A549 (cell line): ENCODE measurements around the gene INTS13. TPM values are rescaled to one million over a fixed set of nuclear protein-coding genes. Genes with fewer than 3 reads are reported as not detected.
A peak's percentile ranks its signal among the peaks of the same experiment; 100 is the strongest.

Source experiments
- ATAC-seq, 2 experiments: fragments of 200-7000 bp in 1 of 2; fragments of >200 bp in 1 of 2; cut with Nextera tagmentation in 1 of 2; cut with Tn5 transposase in 1 of 2; 3 replicates each; pipeline versions ENCODE4 v1.8.0 to v1.9.1; 2018 to 2020; ENCODE audit warnings: mild to moderate bottlenecking in 1 of 2, moderate library complexity in 1 of 2
- CTCF ChIA-PET: fragments of 300-600 bp; sonication (Branson Sonifier 250); formaldehyde crosslinking; extraction: SDS; loops from one replicate; lab custom pipeline; 2021; ENCODE audit warnings: antibody characterized with exemption, inconsistent platforms; lab: Yijun Ruan, JAX
- POLR2A ChIA-PET: fragments of 350-600 bp; formaldehyde crosslinking; extraction: SDS; loops from one replicate; lab custom pipeline; 2021; ENCODE audit warnings: antibody characterized with exemption, inconsistent platforms; lab: Yijun Ruan, JAX
- DNase-seq, 2 experiments: peaks; one replicate each; pipeline versions ENCODE4 v3.0.0 to v3.0.0-alpha.2; 2011 to 2016; ENCODE audit warnings: low read depth in 1 of 2, low spot score in 1 of 2
- FAIRE-seq: peaks from 2 replicates; lab custom pipeline; 2011; peaks lifted over from hg19 to GRCh38; lab: Jason Lieb, UNC
- H3K27ac ChIP-seq, 2 experiments: fragments of >200 bp; sonication (Bioruptor Twin); formaldehyde crosslinking; 3 replicates each; pipeline ENCODE4 v1.5.1; 2016 to 2017
- H3K4me1 ChIP-seq: fragments of >200 bp; sonication (Bioruptor Twin); formaldehyde crosslinking; 3 replicates; pipeline ENCODE4 v1.6.1; 2016
- H3K4me2 ChIP-seq: fragments of >200 bp; sonication (Bioruptor Twin); formaldehyde crosslinking; 3 replicates; pipeline ENCODE4 v1.6.1; 2016
- H3K4me3 ChIP-seq: fragments of >200 bp; sonication (Bioruptor Twin); formaldehyde crosslinking; 3 replicates; pipeline ENCODE4 v1.5.1; 2016
- H3K9me3 ChIP-seq: fragments of >200 bp; sonication (Bioruptor Twin); formaldehyde crosslinking; 3 replicates; pipeline ENCODE4 v1.6.1; 2016
- CBX2 ChIP-seq: fragments of 200-600 bp; sonication (generic); IDR thresholded peaks from 2 replicates; pipeline ENCODE4 v1.6.1; 2016; ENCODE audit warnings: low read depth, mild to moderate bottlenecking, borderline replicate concordance
- CBX8 ChIP-seq: fragments of 200-600 bp; sonication (generic); IDR thresholded peaks from 2 replicates; pipeline ENCODE4 v1.6.1; 2016
- CEBPB ChIP-seq, 2 experiments: fragments of >200 bp in 1 of 2; sonication (Bioruptor Twin) in 1 of 2; formaldehyde crosslinking in 1 of 2; IDR thresholded peaks; 2 replicates each; pipeline ENCODE4 v1.6.1; 2012 to 2016
- CHD2 ChIP-seq: fragments of 150-350 bp; IDR thresholded peaks from 2 replicates; pipeline ENCODE4 v1.6.1; 2014; ENCODE audit warnings: low read length; ENCODE audit not compliant: partially characterized antibody
- CHD4 ChIP-seq: fragments of 200-600 bp; sonication (generic); IDR thresholded peaks from 2 replicates; pipeline ENCODE4 v1.6.1; 2016; ENCODE audit warnings: antibody characterized with exemption, mild to moderate bottlenecking, borderline replicate concordance
- E2F6 ChIP-seq: IDR thresholded peaks from 2 replicates; pipeline ENCODE4 v1.6.1; 2012; ENCODE audit warnings: low read depth, borderline replicate concordance
- EHMT2 ChIP-seq: fragments of 200-600 bp; sonication (generic); IDR thresholded peaks from 2 replicates; pipeline ENCODE4 v1.6.1; 2016; ENCODE audit warnings: antibody characterized with exemption, low read depth, mild to moderate bottlenecking, moderate library complexity
- ELK1 ChIP-seq: fragments of 150-350 bp; IDR thresholded peaks from 2 replicates; pipeline ENCODE4 v1.6.1; 2014; ENCODE audit warnings: low read depth, mild to moderate bottlenecking, low read length
- GATA3 ChIP-seq: IDR thresholded peaks from 2 replicates; pipeline ENCODE4 v1.6.1; 2012; ENCODE audit warnings: borderline replicate concordance
- HMGXB4 ChIP-seq: fragments of 250-450 bp; sonication (Bioruptor Pico); IDR thresholded peaks from 2 replicates; pipeline ENCODE4 v1.5.0; 2021; ENCODE audit warnings: mild to moderate bottlenecking, moderate library complexity, borderline replicate concordance
- HOXB13 ChIP-seq: fragments of 250-450 bp; sonication (Bioruptor Pico); IDR thresholded peaks from 2 replicates; pipeline ENCODE4 v1.5.0; 2020; ENCODE audit warnings: low read depth, mild to moderate bottlenecking, moderate library complexity
- JUN ChIP-seq, 2 experiments: fragments of >200 bp; sonication (Bioruptor Twin); formaldehyde crosslinking; IDR thresholded peaks; 2 replicates in 1 of 2; 3 replicates in 1 of 2; pipeline ENCODE4 v1.6.1; 2016 to 2017
- JUNB ChIP-seq: fragments of >200 bp; sonication (Bioruptor Twin); formaldehyde crosslinking; IDR thresholded peaks from 2 replicates; pipeline ENCODE4 v1.6.1; 2016
- KDM1A ChIP-seq: fragments of 200-600 bp; sonication (generic); IDR thresholded peaks from 2 replicates; pipeline ENCODE4 v1.6.1; 2016; ENCODE audit warnings: low read depth, mild to moderate bottlenecking
- KDM5A ChIP-seq: fragments of 200-600 bp; sonication (generic); IDR thresholded peaks from 2 replicates; pipeline ENCODE4 v1.6.1; 2016; ENCODE audit warnings: antibody characterized with exemption, mild to moderate bottlenecking
- MAX ChIP-seq: IDR thresholded peaks from 2 replicates; pipeline ENCODE4 v1.6.1; 2012
- MAZ ChIP-seq: fragments of 150-350 bp; IDR thresholded peaks from 2 replicates; pipeline ENCODE4 v1.6.1; 2014; ENCODE audit warnings: antibody characterized with exemption, low read depth, low read length, borderline replicate concordance
- NFE2L2 ChIP-seq: fragments of 150-350 bp; conservative IDR thresholded peaks from 2 replicates; pipeline ENCODE4 v1.6.1; 2014; ENCODE audit warnings: low read length
- NR3C1 ChIP-seq: fragments of >200 bp; sonication (Bioruptor Twin); formaldehyde crosslinking; IDR thresholded peaks from 3 replicates; pipeline ENCODE4 v1.6.1; 2017
- POLR2A ChIP-seq: IDR thresholded peaks from 2 replicates; pipeline ENCODE4 v1.6.1; 2012; ENCODE audit warnings: mild to moderate bottlenecking, low read length
- POLR2AphosphoS2 ChIP-seq: conservative IDR thresholded peaks from 2 replicates; pipeline ENCODE4 v1.6.1; 2012; ENCODE audit warnings: low read length, improper control_type of control experiment, inconsistent platforms
- RAD21 ChIP-seq, 2 experiments: fragments of >200 bp in 1 of 2; sonication (Bioruptor Twin) in 1 of 2; formaldehyde crosslinking in 1 of 2; IDR thresholded peaks in 1 of 2; conservative IDR thresholded peaks in 1 of 2; 2 replicates in 1 of 2; 3 replicates in 1 of 2; pipeline ENCODE4 v1.6.1; 2012 to 2018; ENCODE audit warnings: inconsistent platforms in 1 of 2
- RFX5 ChIP-seq: fragments of 450-650 bp; IDR thresholded peaks from 2 replicates; pipeline ENCODE4 v1.7.1; 2014; ENCODE audit warnings: antibody characterized with exemption, mild to moderate bottlenecking, moderate library complexity
- RNF2 ChIP-seq: fragments of 200-600 bp; sonication (generic); IDR thresholded peaks from 2 replicates; pipeline ENCODE4 v1.6.1; 2016; ENCODE audit warnings: low read depth, mild to moderate bottlenecking, antibody characterized with exemption, moderate library complexity, borderline replicate concordance
- TFCP2L1 ChIP-seq: fragments of 250-450 bp; sonication (Bioruptor Pico); IDR thresholded peaks from 2 replicates; pipeline ENCODE4 v1.5.0; 2021; ENCODE audit warnings: mild to moderate bottlenecking
- ZC3H11A ChIP-seq: fragments of 450-650 bp; IDR thresholded peaks from 2 replicates; pipeline ENCODE4 v1.6.1; 2014; ENCODE audit warnings: antibody characterized with exemption, mild to moderate bottlenecking
- ZFP36 ChIP-seq: fragments of 450-650 bp; IDR thresholded peaks from 2 replicates; pipeline ENCODE4 v1.6.1; 2014; ENCODE audit warnings: borderline replicate concordance; ENCODE audit not compliant: partially characterized antibody
- ZSCAN20 ChIP-seq: fragments of 250-450 bp; sonication (Bioruptor Pico); IDR thresholded peaks from 2 replicates; pipeline ENCODE4 v1.8.0; 2022; ENCODE audit warnings: mild to moderate bottlenecking, moderate library complexity
- WGBS: methylation state at CpG from one replicate; pipeline ENCODE4 v1.1.6; 2017; ENCODE audit errors: missing lambda C conversion rate; 5-methylcytosine and 5-hydroxymethylcytosine counted together
- polyA plus RNA-seq, 4 experiments: library from polyadenylated mRNA; depleted of rRNA in 3 of 4; stranded (reverse); fragments of >200 nt; fragmentation: RNase III in 1 of 4; extraction: RNeasy Plus Mini Kit Qiagen cat#74134 plus additional on column Dnase treatment in 1 of 4; gene quantifications; 2 replicates in 3 of 4; 3 replicates in 1 of 4; pipeline ENCODE4 v1.2.3, GENCODE V29; 2011 to 2017

The INTS13 gene
- polyA plus RNA-seq, 2 of the 4 experiments (the other 2 are of a cell fraction) = 34.9 to 71.7 TPM

- Histone ChIP-seq H3K4me3 (no peak overlapping the region), H3K9me3 (no peaks in the 10 kb centered on the region), H3K4me1 (peaks cover 8% of the 10 kb centered on the region; the same call in 1 of the 3 replicates), H3K4me2 (no peak overlapping the region), H3K27ac (no peak overlapping the region)
- POLR2A ChIA-PET = no interaction called here
- 80% methylated on average over 5 of the region's 5 CpGs for WGBS
- CTCF ChIA-PET = interaction anchor here (0.7 to 1.4 kb wide), 4 partner anchors 15 to 381 kb away, joined by 3 read pairs; no protein-coding TSS in a partner anchor
- TF ChIP-seq MAX = no peak
- TF ChIP-seq RNF2 = no peak
- no peak for TF ChIP-seq NFE2L2
- TF ChIP-seq JUNB = no peak
- no peak for TF ChIP-seq ZSCAN20
- TF ChIP-seq JUN (IDR thresholded peaks at IDR 0.05) = no peak
- TF ChIP-seq HMGXB4 (CRISPR knock-in tag) = no peak
- no peak for TF ChIP-seq CBX2
- no peak for TF ChIP-seq ELK1
- no peak for TF ChIP-seq HOXB13 (CRISPR knock-in tag)
- TF ChIP-seq MAZ = no peak
- no peak for TF ChIP-seq GATA3
- no peak for TF ChIP-seq CHD2
- TF ChIP-seq CBX8 = no peak
- no peak for DNase-seq
- ATAC-seq = peak; percentile 50 to 70; a peak in 4 of 6 replicates
- peak; percentile 56 for FAIRE-seq
Measured at GRCh38 chr12:26918321-26919215, 19.2 kb downstream of the INTS13 start.

GRCh38 chr12:26906704-26907103 is 31.1 kb downstream of the INTS13 start:
- POLR2A ChIA-PET = no interaction called here

More at GRCh38 chr12:26906704-26907103, 31.1 kb downstream of the INTS13 start:
- no peak for FAIRE-seq
- no peak for TF ChIP-seq JUN (IDR thresholded peaks at IDR 0.05)
- no peak for TF ChIP-seq CHD4
- TF ChIP-seq ZC3H11A = no peak
- no peak for TF ChIP-seq GATA3
- no peak for TF ChIP-seq ZFP36
- TF ChIP-seq RFX5 = no peak
- no peak for TF ChIP-seq NR3C1
- no peak for TF ChIP-seq JUNB
- no peak for TF ChIP-seq KDM5A
- no peak for TF ChIP-seq POLR2A
- no peak for TF ChIP-seq CEBPB (IDR thresholded peaks at IDR 0.05)
- no peak for TF ChIP-seq TFCP2L1
- no peak for TF ChIP-seq EHMT2
- no peak for TF ChIP-seq E2F6
- TF ChIP-seq CBX8 = no peak
- TF ChIP-seq RAD21 (conservative IDR thresholded peaks at IDR 0.05 in 1 of 2, IDR thresholded peaks at IDR 0.05 in 1 of 2) = no peak
- no peak for TF ChIP-seq POLR2AphosphoS2
- no peak for TF ChIP-seq KDM1A
- Histone ChIP-seq H3K4me3 (no peak overlapping the region), H3K4me2 (no peak overlapping the region), H3K27ac (no peak overlapping the region), H3K4me1 (no peaks in the 10 kb centered on the region), H3K9me3 (peaks cover 5% of the 10 kb centered on the region; the same call in 1 of the 3 replicates)
- 71% methylated on average over 1 of the region's 1 CpG for WGBS
- no peak for DNase-seq
- CTCF ChIA-PET = no interaction called here
- ATAC-seq = no peak
